Loucy (cell line): ENCODE measurements around the gene YTHDF1.
"Not testable (repeated sequence)": the region's sequence is repeated elsewhere in the genome, so short reads cannot be mapped to it uniquely, and the experiment has no call there.

Experiments used
- H2AFZ ChIP-seq: fragments of 200-600 bp; sonication (generic); 2 replicates; pipeline ENCODE4 v1.6.0; 2016; ENCODE audit warnings: antibody characterized with exemption, mild to moderate bottlenecking, low read length, moderate library complexity
- H3F3A ChIP-seq: fragments of 200-600 bp; 2 replicates; pipeline ENCODE4 v1.6.0; 2016; ENCODE audit warnings: antibody characterized with exemption, low read depth, mild to moderate bottlenecking
- H3K27me3 ChIP-seq: fragments of 200-600 bp; sonication (generic); 2 replicates; pipeline ENCODE4 v1.6.1; 2014; ENCODE audit warnings: low read length, mild to moderate bottlenecking; ENCODE audit not compliant: insufficient read depth, poor library complexity, severe bottlenecking
- H3K36me3 ChIP-seq: fragments of 200-600 bp; sonication (generic); 2 replicates; pipeline ENCODE4 v1.6.1; 2016; ENCODE audit warnings: low read length; ENCODE audit not compliant: insufficient read depth
- H3K4me1 ChIP-seq: fragments of 200-600 bp; sonication (generic); 2 replicates; pipeline ENCODE4 v1.5.1; 2014; ENCODE audit warnings: low read length, mild to moderate bottlenecking; ENCODE audit not compliant: insufficient read depth, poor library complexity, severe bottlenecking
- H3K4me2 ChIP-seq: fragments of 200-600 bp; sonication (generic); 2 replicates; pipeline ENCODE4 v1.6.0; 2014; ENCODE audit warnings: antibody characterized with exemption, low read length, low read depth, mild to moderate bottlenecking; ENCODE audit not compliant: poor library complexity, severe bottlenecking
- H3K4me3 ChIP-seq: fragments of 200-600 bp; sonication (generic); 2 replicates; pipeline ENCODE4 v1.5.1; 2014; ENCODE audit warnings: low read length, mild to moderate bottlenecking, mixed read lengths; ENCODE audit not compliant: poor library complexity, severe bottlenecking
- H3K79me2 ChIP-seq: fragments of 200-600 bp; sonication (generic); 2 replicates; pipeline ENCODE4 v1.6.1; 2014; ENCODE audit warnings: low read length; ENCODE audit not compliant: insufficient read depth
- H3K9ac ChIP-seq: fragments of 200-600 bp; sonication (generic); 2 replicates; pipeline ENCODE4 v1.6.0; 2014; ENCODE audit warnings: mild to moderate bottlenecking, low read depth, low read length, moderate library complexity; ENCODE audit not compliant: poor library complexity, severe bottlenecking
- H3K9me2 ChIP-seq: fragments of 200-600 bp; sonication (generic); replicated peaks from 2 replicates; pipeline ENCODE4 v1.6.1; 2016; ENCODE audit warnings: low read depth, low read length, mixed read lengths
- H3K9me3 ChIP-seq: fragments of 200-600 bp; sonication (generic); 2 replicates; pipeline ENCODE4 v1.6.1; 2014; ENCODE audit warnings: mild to moderate bottlenecking, antibody characterized with exemption, low read length, low read depth; ENCODE audit not compliant: insufficient read depth
- H4K20me1 ChIP-seq: fragments of 200-600 bp; sonication (generic); 2 replicates; pipeline ENCODE4 v1.6.0; 2014; ENCODE audit warnings: antibody characterized with exemption, low read length, mild to moderate bottlenecking; ENCODE audit not compliant: insufficient read depth, poor library complexity, severe bottlenecking
- CTCF ChIP-seq: fragments of 200-600 bp; sonication (generic); conservative IDR thresholded peaks from 2 replicates; pipeline ENCODE4 v1.5.1; 2014; ENCODE audit warnings: mild to moderate bottlenecking, antibody characterized with exemption, low read length
- EZH2phosphoT487 ChIP-seq: fragments of 200-600 bp; IDR thresholded peaks from 2 replicates; pipeline ENCODE4 v1.6.1; 2018; ENCODE audit warnings: antibody characterized with exemption, mild to moderate bottlenecking, moderate library complexity, borderline replicate concordance

YTHDF1 gene

GRCh38 chr20:63253065-63253437 is 37.1 kb upstream of the YTHDF1 start:
- no peak overlapping the region for H3K9ac ChIP-seq
- no peaks in the 10 kb centered on the region for H4K20me1 ChIP-seq
- H2AFZ ChIP-seq, result no peak overlapping the region
- no peaks in the 10 kb centered on the region for H3F3A ChIP-seq
- no peak overlapping the region for H3K4me3 ChIP-seq
- H3K9me3 ChIP-seq, result no peaks in the 10 kb centered on the region
- H3K27me3 ChIP-seq, result no peaks in the 10 kb centered on the region
- H3K4me1 ChIP-seq, result no peaks in the 10 kb centered on the region
- H3K79me2 ChIP-seq, result no peaks in the 10 kb centered on the region
- no peaks in the 10 kb centered on the region for H3K9me2 ChIP-seq
- TF ChIP-seq CTCF (no peak), EZH2phosphoT487 (no peak)
- no peaks in the 10 kb centered on the region for H3K36me3 ChIP-seq
- no peak overlapping the region for H3K4me2 ChIP-seq

- no peaks in the 10 kb centered on the region for H3K9me3 ChIP-seq
- TF ChIP-seq EZH2phosphoT487 (no peak), CTCF (no peak)
- no peak overlapping the region for H3K9ac ChIP-seq
- no peaks in the 10 kb centered on the region for H3K36me3 ChIP-seq
- H3K79me2 ChIP-seq, result no peaks in the 10 kb centered on the region
- H3K27me3 ChIP-seq, result no peaks in the 10 kb centered on the region
- no peak overlapping the region for H2AFZ ChIP-seq
- H3K9me2 ChIP-seq, result no peaks in the 10 kb centered on the region
- H3F3A ChIP-seq, result no peaks in the 10 kb centered on the region
- no peaks in the 10 kb centered on the region for H4K20me1 ChIP-seq
- H3K4me1 ChIP-seq, result no peaks in the 10 kb centered on the region
- no peak overlapping the region for H3K4me3 ChIP-seq
- no peak overlapping the region for H3K4me2 ChIP-seq
Observed at GRCh38 chr20:63252284-63252711, 36.4 kb upstream of the YTHDF1 start.

GRCh38 chr20:63251350-63251749 is 35.4 kb upstream of the YTHDF1 start:
- not testable (repeated sequence) for H3K4me2 ChIP-seq, H3K79me2 ChIP-seq, H3F3A ChIP-seq, H3K27me3 ChIP-seq, H3K4me3 ChIP-seq, H2AFZ ChIP-seq, H3K4me1 ChIP-seq, H4K20me1 ChIP-seq, H3K9me3 ChIP-seq, H3K9ac ChIP-seq, H3K9me2 ChIP-seq, H3K36me3 ChIP-seq
- peak; percentile 36; the same call in 1 of the 2 replicates for TF ChIP-seq CTCF
